CD4-positive, alpha-beta memory T cell (primary cell): ENCODE data around the gene PRKG1. TPM values are rescaled to one million over a fixed set of nuclear protein-coding genes. Genes with fewer than 3 reads are reported as not detected.

Source experiments
- CTCF ChIA-PET: fragments of 350-600 bp; sonication (Branson Sonifier 250); formaldehyde crosslinking; loops from one replicate; lab custom pipeline; 2021; ENCODE audit warnings: inconsistent platforms; ENCODE audit not compliant: partially characterized antibody; lab: Charles Lee
- POLR2A ChIA-PET: fragments of 350-600 bp; sonication (Branson Sonifier 250); formaldehyde crosslinking; loops from one replicate; lab custom pipeline; 2021; ENCODE audit not compliant: partially characterized antibody; lab: Charles Lee
- DNase-seq, 5 donors: peaks; one replicate each; pipeline versions ENCODE4 v3.0.0 to v3.0.0-alpha.2; 2020 to 2022; ENCODE audit warnings: mixed read lengths in 1 of 5
- H3K27ac ChIP-seq: one replicate; pipeline ENCODE4 v1.7.0; 2013; ENCODE audit warnings: low read depth, low read length
- H3K27me3 ChIP-seq: 2 replicates; pipeline ENCODE4 v1.7.0; 2013; ENCODE audit warnings: mild to moderate bottlenecking, low read length, moderate library complexity; ENCODE audit not compliant: insufficient read depth
- H3K36me3 ChIP-seq: 2 replicates; pipeline ENCODE4 v1.7.0; 2013; ENCODE audit warnings: mild to moderate bottlenecking, low read length, moderate library complexity; ENCODE audit not compliant: insufficient read depth
- H3K4me1 ChIP-seq: 2 replicates; pipeline ENCODE4 v1.7.0; 2013; ENCODE audit warnings: mild to moderate bottlenecking, low read length, moderate library complexity; ENCODE audit not compliant: insufficient read depth
- H3K4me3 ChIP-seq, 2 donors: one replicate each; pipeline ENCODE4 v1.7.0; 2013; ENCODE audit warnings: low read length in 2 of 2, mild to moderate bottlenecking in 1 of 2
- H3K9me3 ChIP-seq, 2 donors: one replicate each; pipeline ENCODE4 v1.7.0; 2013; ENCODE audit warnings: low read length in 2 of 2, control low read depth in 1 of 2; ENCODE audit not compliant: control insufficient read depth in 1 of 2
- H3K27ac Mint-ChIP-seq, 7 donors: one replicate each; pipeline ENCODE4 v1.8.0; 2020 to 2021; ENCODE audit warnings: mixed read lengths in 7 of 7, mild to moderate bottlenecking in 6 of 7, inconsistent platforms in 3 of 7, moderate library complexity in 3 of 7
- H3K27me3 Mint-ChIP-seq, 2 donors: one replicate each; pipeline ENCODE4 v1.8.0; 2020 to 2021; ENCODE audit warnings: mixed read lengths in 2 of 2
- H3K36me3 Mint-ChIP-seq, 2 donors: one replicate each; pipeline ENCODE4 v1.8.0; 2020 to 2021; ENCODE audit warnings: mixed read lengths in 2 of 2, inconsistent platforms in 1 of 2, mild to moderate bottlenecking in 1 of 2
- H3K4me1 Mint-ChIP-seq, 4 donors: one replicate each; pipeline ENCODE4 v1.8.0; 2020 to 2021; ENCODE audit warnings: mixed read lengths in 4 of 4, mild to moderate bottlenecking in 1 of 4
- H3K4me3 Mint-ChIP-seq, 8 donors: one replicate each; pipeline ENCODE4 v1.8.0; 2020 to 2021; ENCODE audit warnings: mixed read lengths in 8 of 8, mild to moderate bottlenecking in 7 of 8, moderate library complexity in 6 of 8, inconsistent platforms in 3 of 8
- H3K9me3 Mint-ChIP-seq, 8 donors: one replicate each; pipeline ENCODE4 v1.8.0; 2020 to 2021; ENCODE audit warnings: mixed read lengths in 8 of 8, mild to moderate bottlenecking in 5 of 8, inconsistent platforms in 3 of 8, moderate library complexity in 1 of 8
- intact Hi-C: fragments of 100-400 bp; cut with micrococcal nuclease; formaldehyde crosslinking; loops from one replicate; pipeline ENCODE4 v1.15.1; 2023
- polyA plus RNA-seq, 2 donors: library from polyadenylated mRNA; unstranded; fragments of 300-500 nt; fragmentation: Illumina TruSeq; gene quantifications; one replicate each; pipeline ENCODE4 v1.2.3, GENCODE V29; 2021
- total RNA-seq, 2 experiments: library from RNA; stranded (reverse); gene quantifications; one replicate each; pipeline ENCODE4 v1.2.3, GENCODE V29; 2021

The PRKG1 gene
- total and polyA plus RNA-seq, 4 experiments from 2014 or later = 0.06 to 0.20 TPM; not detected in 2

- Mint-ChIP-seq H3K36me3 (no peaks in the 10 kb centered on the region), H3K9me3 (peaks cover 0 to 2% (median 0%) of the 10 kb centered on the region in 8 donors), H3K4me1 (no peaks in the 10 kb centered on the region), H3K27ac (no peak overlapping the region), H3K27me3 (no peaks in the 10 kb centered on the region), H3K4me3 (no peak overlapping the region)
- no peaks in the 10 kb centered on the region for H3K4me1 ChIP-seq
- H3K4me3 ChIP-seq = no peak overlapping the region
- CTCF ChIA-PET = no interaction called here
- intact Hi-C loops = no loop called here
- H3K9me3 ChIP-seq = no peaks in the 10 kb centered on the region
- DNase-seq = no peak
- H3K27me3 ChIP-seq = no peaks in the 10 kb centered on the region
- POLR2A ChIA-PET = no interaction called here
- H3K36me3 ChIP-seq = no peaks in the 10 kb centered on the region
- no peak overlapping the region for H3K27ac ChIP-seq
Observed at GRCh38 chr10:51186361-51186760, 112.1 kb downstream of the PRKG1 start.

- POLR2A ChIA-PET = no interaction called here
- H3K4me3 Mint-ChIP-seq = no peak overlapping the region
- no peak overlapping the region for H3K27ac Mint-ChIP-seq
- Histone ChIP-seq H3K36me3 (no peaks in the 10 kb centered on the region), H3K27me3 (no peaks in the 10 kb centered on the region), H3K27ac (no peak overlapping the region), H3K9me3 (no peaks in the 10 kb centered on the region), H3K4me1 (no peaks in the 10 kb centered on the region), H3K4me3 (no peak overlapping the region)
- CTCF ChIA-PET = no interaction called here
- peaks cover 0 to 3% (median 0%) of the 10 kb centered on the region in 8 donors for H3K9me3 Mint-ChIP-seq
- H3K4me1 Mint-ChIP-seq = no peaks in the 10 kb centered on the region
- no peaks in the 10 kb centered on the region for H3K27me3 Mint-ChIP-seq
- intact Hi-C loops = no loop called here
- no peak for DNase-seq
- H3K36me3 Mint-ChIP-seq = no peaks in the 10 kb centered on the region
Observed at GRCh38 chr10:51188008-51188407, 113.7 kb downstream of the PRKG1 start.

GRCh38 chr10:51188866-51189265 is 114.6 kb downstream of the PRKG1 start:
- no peak overlapping the region for H3K4me3 Mint-ChIP-seq
- CTCF ChIA-PET = no interaction called here
- no peak overlapping the region for H3K4me3 ChIP-seq
- no peaks in the 10 kb centered on the region for H3K4me1 Mint-ChIP-seq
- H3K9me3 ChIP-seq = no peaks in the 10 kb centered on the region
- no peak overlapping the region for H3K27ac Mint-ChIP-seq
- H3K36me3 ChIP-seq = no peaks in the 10 kb centered on the region
- POLR2A ChIA-PET = no interaction called here
- peaks cover 0 to 4% (median 0%) of the 10 kb centered on the region in 8 donors for H3K9me3 Mint-ChIP-seq
- no peaks in the 10 kb centered on the region for H3K36me3 Mint-ChIP-seq
- no peak overlapping the region for H3K27ac ChIP-seq
- intact Hi-C loops = no loop called here
- DNase-seq = no peak
- no peaks in the 10 kb centered on the region for H3K4me1 ChIP-seq
- no peaks in the 10 kb centered on the region for H3K27me3 Mint-ChIP-seq
- no peaks in the 10 kb centered on the region for H3K27me3 ChIP-seq

GRCh38 chr10:51196508-51197175 is 122.4 kb downstream of the PRKG1 start:
- Mint-ChIP-seq H3K27me3 (no peaks in the 10 kb centered on the region), H3K4me3 (no peak overlapping the region), H3K36me3 (no peaks in the 10 kb centered on the region), H3K27ac (no peak overlapping the region), H3K9me3 (peaks cover 0 to 4% (median 0%) of the 10 kb centered on the region in 8 donors), H3K4me1 (no peaks in the 10 kb centered on the region)
- Histone ChIP-seq H3K36me3 (no peaks in the 10 kb centered on the region), H3K27me3 (no peaks in the 10 kb centered on the region), H3K27ac (no peak overlapping the region), H3K9me3 (no peaks in the 10 kb centered on the region), H3K4me1 (no peaks in the 10 kb centered on the region), H3K4me3 (no peak overlapping the region)
- ChIA-PET POLR2A (no interaction called here), CTCF (no interaction called here)
- intact Hi-C loops = no loop called here
- no peak for DNase-seq

GRCh38 chr10:51198170-51198569 is 123.9 kb downstream of the PRKG1 start:
- no peak overlapping the region for H3K4me3 Mint-ChIP-seq
- H3K4me1 Mint-ChIP-seq = no peaks in the 10 kb centered on the region
- H3K27me3 Mint-ChIP-seq = no peaks in the 10 kb centered on the region
- Histone ChIP-seq H3K4me1 (no peaks in the 10 kb centered on the region), H3K27me3 (no peaks in the 10 kb centered on the region), H3K4me3 (no peak overlapping the region), H3K27ac (no peak overlapping the region), H3K9me3 (no peaks in the 10 kb centered on the region), H3K36me3 (no peaks in the 10 kb centered on the region)
- POLR2A ChIA-PET = no interaction called here
- intact Hi-C loops = no loop called here
- DNase-seq = no peak
- CTCF ChIA-PET = no interaction called here
- H3K27ac Mint-ChIP-seq = no peak overlapping the region
- H3K9me3 Mint-ChIP-seq = no peaks in the 10 kb centered on the region
- H3K36me3 Mint-ChIP-seq = no peaks in the 10 kb centered on the region

GRCh38 chr10:51201947-51202346 is 127.7 kb downstream of the PRKG1 start:
- Mint-ChIP-seq H3K4me1 (no peaks in the 10 kb centered on the region), H3K27me3 (no peaks in the 10 kb centered on the region), H3K27ac (no peak overlapping the region), H3K36me3 (no peaks in the 10 kb centered on the region), H3K9me3 (peaks cover 0 to 2% (median 0%) of the 10 kb centered on the region in 8 donors), H3K4me3 (no peak overlapping the region)
- DNase-seq = no peak
- ChIA-PET POLR2A (no interaction called here), CTCF (no interaction called here)
- H3K4me3 ChIP-seq = no peak overlapping the region
- H3K36me3 ChIP-seq = no peaks in the 10 kb centered on the region
- no peaks in the 10 kb centered on the region for H3K27me3 ChIP-seq
- no peaks in the 10 kb centered on the region for H3K9me3 ChIP-seq
- intact Hi-C loops = no loop called here
- H3K4me1 ChIP-seq = no peaks in the 10 kb centered on the region
- H3K27ac ChIP-seq = no peak overlapping the region

GRCh38 chr10:51203359-51203758 is 129.1 kb downstream of the PRKG1 start:
- Histone ChIP-seq H3K36me3 (no peaks in the 10 kb centered on the region), H3K4me1 (no peaks in the 10 kb centered on the region), H3K9me3 (no peaks in the 10 kb centered on the region), H3K27ac (no peak overlapping the region), H3K27me3 (no peaks in the 10 kb centered on the region), H3K4me3 (no peak overlapping the region)
- Mint-ChIP-seq H3K4me1 (no peaks in the 10 kb centered on the region), H3K27ac (no peak overlapping the region), H3K4me3 (no peak overlapping the region), H3K36me3 (no peaks in the 10 kb centered on the region), H3K27me3 (no peaks in the 10 kb centered on the region), H3K9me3 (peaks cover 0 to 2% (median 0%) of the 10 kb centered on the region in 8 donors)
- intact Hi-C loops = no loop called here
- DNase-seq = peak in 1 of 5 donors; percentile 25
- POLR2A ChIA-PET = no interaction called here
- CTCF ChIA-PET = no interaction called here
